ENCODE results near the gene OR8D1.
"Not testable (repeated sequence)": the region's sequence is repeated elsewhere in the genome, so short reads cannot be mapped to it uniquely, and the experiment has no call there.

OR8D1 gene

DNA sequence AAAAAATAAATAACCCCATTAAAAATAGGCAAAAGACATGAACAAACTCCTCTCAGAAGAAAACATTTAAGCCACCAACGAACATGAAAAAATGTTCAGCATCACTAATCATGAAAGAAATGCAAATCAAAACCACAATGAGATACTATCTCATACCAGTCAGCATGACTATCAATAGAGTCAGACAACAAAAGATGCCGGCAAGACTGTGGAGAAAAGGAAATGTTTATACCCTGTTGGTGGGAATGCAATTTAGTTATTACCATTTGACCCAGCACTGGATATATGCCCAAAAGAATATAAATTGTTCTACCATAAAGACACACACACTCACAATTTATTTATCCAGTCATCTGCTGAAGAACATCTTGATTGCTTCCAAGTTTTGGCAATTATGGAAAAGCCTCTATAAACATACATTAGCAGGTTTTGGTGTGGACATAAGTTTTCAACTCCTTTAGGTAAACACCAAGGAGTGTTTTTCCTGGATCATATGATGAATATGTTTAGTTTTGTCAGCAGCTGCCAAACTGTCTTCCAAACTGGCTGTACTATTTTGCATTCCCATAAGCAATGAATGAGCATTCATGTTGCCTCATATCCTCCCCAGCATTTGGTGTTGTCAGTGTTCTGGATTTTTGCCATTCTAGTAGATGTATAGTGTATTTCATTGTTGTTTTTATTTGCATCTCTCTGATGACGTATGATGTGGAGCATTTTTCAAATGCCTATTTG lies 28.0 kb downstream of the OR8D1 start:
- DNase-seq, result no peak

DNA sequence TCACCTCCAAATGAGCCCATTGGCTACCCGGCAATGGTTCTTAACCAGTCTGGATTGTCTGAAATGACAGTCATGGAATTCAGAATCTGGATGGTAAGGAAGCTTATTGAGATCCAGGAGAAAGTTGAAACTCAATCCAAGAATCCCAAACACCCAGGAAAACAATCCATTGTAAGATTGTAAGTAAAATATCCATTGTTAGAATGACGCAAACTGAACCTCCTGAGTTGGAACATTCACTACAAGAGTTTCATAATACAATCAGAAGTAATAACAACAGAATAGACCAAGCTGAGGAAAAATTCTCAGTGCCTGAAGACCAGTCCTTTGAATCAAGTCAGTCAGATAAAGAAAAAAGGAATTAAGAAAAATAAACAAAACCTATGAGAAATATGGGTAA lies 35.5 kb downstream of the OR8D1 start:
- no peak for DNase-seq

DNA sequence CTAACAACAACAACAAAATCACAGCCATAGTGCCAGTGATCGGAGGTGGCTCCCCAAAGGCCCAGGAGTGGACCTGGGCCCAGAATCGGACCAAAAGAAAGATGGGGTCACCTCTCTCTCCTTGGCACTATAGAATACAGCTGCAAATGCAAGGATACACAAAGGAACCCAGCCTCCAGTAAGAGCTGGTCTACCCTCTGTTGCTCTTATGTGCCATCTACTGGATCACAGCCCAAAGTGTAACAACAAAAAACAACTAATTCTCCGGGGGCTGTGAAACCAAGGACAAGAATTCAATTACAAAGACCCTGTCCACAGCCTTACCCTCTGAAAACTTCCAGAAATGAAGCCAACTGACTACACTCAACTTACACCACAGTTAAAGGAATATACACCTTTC lies 35.9 kb downstream of the OR8D1 start:
- no peak for DNase-seq

GRCh38 chr11:124277207-124277606 lies 36.5 kb downstream of the OR8D1 start:
- no peak for DNase-seq

GRCh38 chr11:124276081-124276480 lies 37.7 kb downstream of the OR8D1 start:
- DNase-seq, result no peak

DNA sequence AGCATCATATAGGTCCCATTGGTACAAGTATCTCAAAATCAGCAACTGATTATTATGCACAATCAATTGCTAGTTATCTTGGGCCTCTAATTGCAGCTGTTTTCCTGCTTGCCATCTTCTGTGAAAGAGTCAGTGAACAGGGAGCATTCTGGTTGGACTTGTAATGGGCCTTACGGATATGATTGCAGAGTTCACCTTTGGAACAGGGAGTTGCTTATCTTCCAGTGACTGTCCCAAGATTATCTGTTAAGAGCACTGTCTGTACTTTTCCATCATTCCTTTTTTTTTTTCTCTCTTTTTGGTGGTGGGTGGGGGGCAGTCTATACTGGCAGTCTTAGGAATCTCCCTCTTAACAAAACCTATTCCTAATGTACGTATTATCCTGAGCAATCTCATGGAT lies 39.7 kb downstream of the OR8D1 start:
- no peak for DNase-seq

- not testable (repeated sequence) for DNase-seq
Observed at GRCh38 chr11:124270886-124271285, 42.9 kb downstream of the OR8D1 start.

DNA sequence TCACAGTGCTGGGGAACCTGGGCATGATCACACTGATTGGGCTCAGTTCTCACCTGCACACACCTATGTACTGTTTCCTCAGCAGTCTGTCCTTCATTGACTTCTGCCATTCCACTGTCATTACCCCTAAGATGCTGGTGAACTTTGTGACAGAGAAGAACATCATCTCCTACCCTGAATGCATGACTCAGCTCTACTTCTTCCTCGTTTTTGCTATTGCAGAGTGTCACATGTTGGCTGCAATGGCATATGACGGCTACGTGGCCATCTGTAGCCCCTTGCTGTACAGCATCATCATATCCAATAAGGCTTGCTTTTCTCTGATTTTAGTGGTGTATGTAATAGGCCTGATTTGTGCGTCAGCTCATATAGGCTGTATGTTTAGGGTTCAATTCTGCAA lies 48.7 kb downstream of the OR8D1 start:
- DNase-seq, result not testable (repeated sequence)

DNA sequence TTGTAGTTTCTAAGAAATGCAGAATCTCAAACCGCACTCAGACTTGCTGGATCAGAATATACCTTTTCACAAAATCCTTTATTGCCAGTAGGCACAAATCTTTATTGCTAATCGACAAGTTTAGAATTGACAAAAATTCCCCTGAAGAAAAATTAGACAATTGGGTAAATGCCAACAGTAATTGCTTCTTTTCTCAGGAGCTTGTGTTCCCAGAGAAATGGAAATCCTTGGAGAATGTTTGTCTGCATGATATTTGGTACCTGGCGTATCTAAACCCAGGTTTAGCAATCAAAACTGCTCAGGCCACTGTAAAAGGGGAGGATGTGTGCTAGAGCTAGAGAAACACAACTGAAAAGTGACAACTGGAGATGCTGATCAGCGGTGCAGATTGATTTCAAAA lies 57.7 kb downstream of the OR8D1 start, which contains the start of gene OR8G5:
TSS of gene OR8G5 (plus strand) at position 301 of the 400 bp plus-strand sequence. CDS start 8,556 bp downstream, outside the sequence.
- no peak for DNase-seq
